Measurements from ENCODE around the gene TRIM15.

Gene TRIM15

GRCh38 chr6:30204116-30204515, 40.8 kb downstream of the TRIM15 start:
- TF ChIP-seq CTCF (IDR thresholded peaks at IDR 0.05; ENCODE audit: insufficient read depth, low read length): no peak
- no peak for TF ChIP-seq POLR2AphosphoS5 (IDR thresholded peaks at IDR 0.05; ENCODE audit: low read depth)
- no peak for TF ChIP-seq SPI1 (IDR thresholded peaks at IDR 0.05; ENCODE audit: borderline replicate concordance, low read depth)
- Histone ChIP-seq H3K27me3 (ENCODE audit: insufficient read depth, poor library complexity, severe bottlenecking) (no peaks in the 10 kb centered on the region), H3K27ac (replicated peaks) (no peak overlapping the region), H3K4me3 (replicated peaks; ENCODE audit: insufficient read depth, low read length) (no peak overlapping the region)
- no peak for DNase-seq (ENCODE audit: low read depth in 1 of 2, low spot score in 1 of 2)

GRCh38 chr6:30206152-30206551, 42.8 kb downstream of the TRIM15 start:
- DNase-seq (ENCODE audit: low read depth in 1 of 2, low spot score in 1 of 2): no peak
- TF ChIP-seq SPI1 (IDR thresholded peaks at IDR 0.05; ENCODE audit: borderline replicate concordance, low read depth) (no peak), GABPA (IDR thresholded peaks at IDR 0.05; ENCODE audit: low read depth) (no peak), REST (IDR thresholded peaks at IDR 0.05; ENCODE audit: insufficient replicate concordance, low read depth) (no peak), POLR2AphosphoS5 (IDR thresholded peaks at IDR 0.05; ENCODE audit: low read depth) (no peak), CTCF (IDR thresholded peaks at IDR 0.05; ENCODE audit: insufficient read depth, low read length) (no peak)
- Histone ChIP-seq H3K27me3 (ENCODE audit: insufficient read depth, poor library complexity, severe bottlenecking) (no peaks in the 10 kb centered on the region), H3K4me3 (replicated peaks; ENCODE audit: insufficient read depth, low read length) (no peak overlapping the region), H3K27ac (replicated peaks) (no peak overlapping the region)

DNA sequence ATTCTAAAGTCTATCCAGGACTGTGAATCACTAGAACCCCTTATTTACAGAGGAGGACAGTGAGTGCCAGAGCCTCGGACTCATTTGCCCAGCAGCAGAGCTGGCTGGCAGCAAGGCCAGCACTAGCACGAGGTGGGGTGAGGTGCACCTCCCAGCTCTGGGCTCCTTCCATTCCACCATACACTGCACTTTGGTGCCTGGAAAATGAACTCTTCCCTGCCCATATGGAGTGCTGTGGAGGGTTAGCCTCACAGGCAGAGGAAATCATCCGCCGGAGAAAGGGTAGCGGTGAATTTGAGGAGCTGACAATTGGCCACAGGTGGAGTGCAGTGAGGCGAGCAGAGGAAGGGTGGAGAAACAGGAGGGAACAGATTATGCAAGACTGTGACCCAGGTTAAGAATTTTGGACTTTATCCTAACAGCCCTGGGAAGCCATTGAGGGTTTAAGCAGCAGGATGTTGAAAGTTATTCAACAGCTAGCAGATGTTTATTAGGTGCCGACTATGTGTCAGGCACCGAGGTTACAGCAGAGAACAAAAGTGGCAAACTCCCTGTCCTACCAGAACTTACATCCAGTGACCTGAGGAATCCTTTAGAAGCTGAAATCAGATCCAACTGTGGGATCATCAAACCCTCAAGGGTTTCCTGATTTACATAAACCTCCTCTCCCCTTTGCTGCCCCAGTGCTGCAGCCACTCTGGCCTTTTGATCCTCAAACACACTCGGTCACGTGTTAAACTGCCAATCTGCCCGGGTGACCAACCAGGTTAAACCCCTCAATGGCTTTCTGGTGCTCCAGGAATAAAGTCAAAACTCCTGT, 43.7 kb downstream of the TRIM15 start:
- TF ChIP-seq REST (IDR thresholded peaks at IDR 0.05; ENCODE audit: insufficient replicate concordance, low read depth): no peak
- TF ChIP-seq CTCF (IDR thresholded peaks at IDR 0.05; ENCODE audit: insufficient read depth, low read length): no peak
- no peak for TF ChIP-seq POLR2AphosphoS5 (IDR thresholded peaks at IDR 0.05; ENCODE audit: low read depth)
- no peak for TF ChIP-seq GABPA (IDR thresholded peaks at IDR 0.05; ENCODE audit: low read depth)
- TF ChIP-seq SPI1 (IDR thresholded peaks at IDR 0.05; ENCODE audit: borderline replicate concordance, low read depth): no peak
- Histone ChIP-seq H3K27me3 (ENCODE audit: insufficient read depth, poor library complexity, severe bottlenecking) (no peaks in the 10 kb centered on the region), H3K27ac (replicated peaks) (no peak overlapping the region), H3K4me3 (replicated peaks; ENCODE audit: insufficient read depth, low read length) (no peak overlapping the region)
- no peak for DNase-seq (ENCODE audit: low read depth in 1 of 2, low spot score in 1 of 2)

Measured in HL-60 (cell line).